Uterus (tissue), 4 donors: ENCODE data around the gene HTATSF1. TPM values are rescaled to one million over a fixed set of nuclear protein-coding genes. Genes with fewer than 3 reads are reported as not detected.

Source experiments
- DNase-seq, 2 donors: peaks; one replicate each; pipeline ENCODE4 v3.0.0-alpha.2; 2019 to 2020
- H3K27ac ChIP-seq, 2 donors: fragments of 200-600 bp; sonication (generic); 1 replicate in 1 of 2; 2 replicates in 1 of 2; pipeline ENCODE4 v1.5.1; 2016 to 2018
- H3K27me3 ChIP-seq, 2 donors: fragments of 200-600 bp; sonication (generic); one replicate each; pipeline ENCODE4 v1.5.1; 2018 to 2019; ENCODE audit warnings: control low read depth in 1 of 2
- H3K36me3 ChIP-seq, 2 donors: fragments of 200-600 bp; sonication (generic); one replicate each; pipeline ENCODE4 v1.5.1; 2019; ENCODE audit warnings: control low read depth in 1 of 2
- H3K4me1 ChIP-seq, 2 donors: fragments of 200-600 bp; sonication (generic); one replicate each; pipeline ENCODE4 v1.5.1; 2018 to 2019; ENCODE audit warnings: control low read depth in 1 of 2
- H3K4me3 ChIP-seq, 2 donors: fragments of 200-600 bp; sonication (generic); 1 replicate in 1 of 2; 2 replicates in 1 of 2; pipeline ENCODE4 v1.5.1; 2018 to 2019; ENCODE audit warnings: mild to moderate bottlenecking in 1 of 2
- H3K9me3 ChIP-seq, 2 donors: fragments of 200-600 bp; sonication (generic); one replicate each; pipeline ENCODE4 v1.5.1; 2019; ENCODE audit warnings: control low read depth in 1 of 2
- POLR2A ChIP-seq, 2 donors: fragments of 450-650 bp; IDR thresholded peaks; one replicate each; pipeline ENCODE4 v1.6.1; 2016; ENCODE audit warnings: antibody characterized with exemption in 2 of 2, mild to moderate bottlenecking in 1 of 2, moderate library complexity in 1 of 2
- intact Hi-C: fragments of 100-400 bp; cut with DNase I; formaldehyde crosslinking; loops from one replicate; pipeline ENCODE4 v1.15.1; 2023; ENCODE audit warnings: low total_unique reads
- microRNA counts, 2 donors: library from miRNA; unstranded; fragments of <30 nt; microRNA quantifications; one replicate each; lab custom pipeline; 2016 to 2017
- microRNA-seq: library from miRNA; unstranded; fragments of <30 nt; microRNA quantifications from one replicate; pipeline ENCODE4, GENCODE V29; 2016; ENCODE audit warnings: borderline microRNAs expressed, borderline replicate concordance
- small RNA-seq: library from RNA; depleted of rRNA; stranded (forward); fragments of <200 nt; gene quantifications from one replicate; pipeline ENCODE3, GENCODE V24; 2016
- total RNA-seq, 4 donors: library from RNA; depleted of rRNA in 3 of 4; stranded (reverse); fragments of >200 nt in 3 of 4; gene quantifications; one replicate each; pipeline versions ENCODE4 v1.1.0 to v1.2.4, GENCODE V29; 2014 to 2023
- TF ChIP-seq, protein P1 (sequence below), 4 experiments: fragments of 200-600 bp in 2 of 4; fragments of 450-650 bp in 2 of 4; sonication (generic) in 2 of 4; IDR thresholded peaks; one replicate each; pipeline ENCODE4 v1.5.1; 2016 to 2019; ENCODE audit warnings: antibody characterized with exemption in 4 of 4, mild to moderate bottlenecking in 2 of 4, moderate library complexity in 1 of 4
- donor health status: DM: yes; HTN: yes; CAD: no.

The HTATSF1 gene
- total RNA-seq, 4 donors from 2014 or later: 21.0 to 111 (median 71.3) TPM

- Histone ChIP-seq H3K9me3 (no peaks in the 10 kb centered on the region), H3K4me1 (no peaks in the 10 kb centered on the region), H3K27ac (no peak overlapping the region), H3K27me3 (no peaks in the 10 kb centered on the region), H3K36me3 (no peaks in the 10 kb centered on the region), H3K4me3 (no peak overlapping the region)
- TF ChIP-seq POLR2A (IDR thresholded peaks at IDR 0.05): no peak
- intact Hi-C loops: no loop called here
- no peak for DNase-seq
Measured at GRCh38 chrX:136549226-136549625, 51.8 kb downstream of the HTATSF1 start.

- no peak for DNase-seq
- H3K9me3 ChIP-seq: no peaks in the 10 kb centered on the region
- H3K4me3 ChIP-seq: no peak overlapping the region
- TF ChIP-seq, protein P1, sequence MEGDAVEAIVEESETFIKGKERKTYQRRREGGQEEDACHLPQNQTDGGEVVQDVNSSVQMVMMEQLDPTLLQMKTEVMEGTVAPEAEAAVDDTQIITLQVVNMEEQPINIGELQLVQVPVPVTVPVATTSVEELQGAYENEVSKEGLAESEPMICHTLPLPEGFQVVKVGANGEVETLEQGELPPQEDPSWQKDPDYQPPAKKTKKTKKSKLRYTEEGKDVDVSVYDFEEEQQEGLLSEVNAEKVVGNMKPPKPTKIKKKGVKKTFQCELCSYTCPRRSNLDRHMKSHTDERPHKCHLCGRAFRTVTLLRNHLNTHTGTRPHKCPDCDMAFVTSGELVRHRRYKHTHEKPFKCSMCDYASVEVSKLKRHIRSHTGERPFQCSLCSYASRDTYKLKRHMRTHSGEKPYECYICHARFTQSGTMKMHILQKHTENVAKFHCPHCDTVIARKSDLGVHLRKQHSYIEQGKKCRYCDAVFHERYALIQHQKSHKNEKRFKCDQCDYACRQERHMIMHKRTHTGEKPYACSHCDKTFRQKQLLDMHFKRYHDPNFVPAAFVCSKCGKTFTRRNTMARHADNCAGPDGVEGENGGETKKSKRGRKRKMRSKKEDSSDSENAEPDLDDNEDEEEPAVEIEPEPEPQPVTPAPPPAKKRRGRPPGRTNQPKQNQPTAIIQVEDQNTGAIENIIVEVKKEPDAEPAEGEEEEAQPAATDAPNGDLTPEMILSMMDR (IDR thresholded peaks at IDR 0.05): no peak
- TF ChIP-seq POLR2A (IDR thresholded peaks at IDR 0.05): no peak
- no peak overlapping the region for H3K27ac ChIP-seq
- no peaks in the 10 kb centered on the region for H3K27me3 ChIP-seq
- H3K4me1 ChIP-seq: no peaks in the 10 kb centered on the region
- intact Hi-C loops: no loop called here
- no peaks in the 10 kb centered on the region for H3K36me3 ChIP-seq
Measured at GRCh38 chrX:136551410-136551809, 54.0 kb downstream of the HTATSF1 start.

DNA sequence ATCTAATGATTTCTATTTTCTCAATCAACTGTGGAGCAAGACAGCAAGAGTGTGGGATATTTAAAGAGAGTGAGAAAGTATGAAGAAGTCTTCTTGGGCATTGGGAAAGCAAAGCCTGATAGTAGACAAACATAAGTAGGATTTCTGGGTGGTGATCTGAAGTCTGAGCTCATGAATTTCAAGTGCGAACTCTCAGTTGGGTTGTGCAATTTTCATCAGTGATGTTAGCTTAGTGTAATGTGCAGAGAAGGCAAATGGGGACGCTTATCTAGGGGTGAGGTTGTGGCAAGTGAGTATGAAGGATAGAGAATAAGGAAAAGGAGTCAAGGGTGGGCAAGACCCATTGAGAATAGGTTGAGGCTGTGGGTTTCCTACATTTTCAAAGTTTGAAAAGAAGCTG lies 58.3 kb downstream of the HTATSF1 start:
- Histone ChIP-seq H3K9me3 (no peaks in the 10 kb centered on the region), H3K27ac (no peak overlapping the region), H3K36me3 (no peaks in the 10 kb centered on the region), H3K4me3 (no peak overlapping the region), H3K4me1 (no peaks in the 10 kb centered on the region), H3K27me3 (no peaks in the 10 kb centered on the region)
- TF ChIP-seq, protein P1 (IDR thresholded peaks at IDR 0.05): no peak
- TF ChIP-seq POLR2A (IDR thresholded peaks at IDR 0.05): no peak
- intact Hi-C loops: no loop called here
- DNase-seq: no peak

MicroRNAs encoded within 50 kb of the gene (microRNA counts, 767-probe panel; counts per million panel counts)
- 0 counts per million in 2 donors for microRNA hsa-miR-934 (lab: Ali Mortazavi, UCI)

Small RNA genes lying within 50 kb of the gene (microRNA-seq; reads per million reads assigned to microRNA genes)
- gene MIR934: not detected

Small RNA genes lying within 50 kb of the gene (small RNA-seq; reads per million reads assigned to genes)
- not detected for gene MIR934

Other genes starting within 250 kb of the HTATSF1 start
- 10 to 100 TPM; 13.8 to 28.5 (median 20.4) TPM for gene MAP7D3, start 246.2 kb upstream of the HTATSF1 start, total RNA-seq
- 1 to 10 TPM in 2 of 4 donors, not detected in 2; 2.0 to 4.4 TPM for gene ADGRG4, start 196.6 kb upstream of the HTATSF1 start, total RNA-seq
- 1 to 10 TPM in 1 of 4 donors, under 1 TPM in 1, not detected in 2; 0.28 to 1.0 TPM for gene BRS3, start 9.6 kb upstream of the HTATSF1 start, total RNA-seq
- under 1 TPM in 1 of 4 donors, not detected in 3; 0.62 TPM for gene VGLL1, start 34.6 kb downstream of the HTATSF1 start, total RNA-seq
- gene CD40LG, start 150.6 kb downstream of the HTATSF1 start, total RNA-seq: under 1 TPM in 1 of 4 donors, not detected in 3; 0.21 TPM